Stimulated activated CD4-positive, alpha-beta T cell treated with anti-CD3 and anti-CD28 coated beads, TNF-alpha, amount 100 ng/mL, for 1 hour (primary cell): ENCODE results near the gene HCN3.
"Not testable (repeated sequence)": the region's sequence is repeated elsewhere in the genome, so short reads cannot be mapped to it uniquely, and the experiment has no call there.

Experiments used
- DNase-seq, 3 donors: peaks; one replicate each; pipeline ENCODE4 v3.0.0-alpha.2; 2020; ENCODE audit warnings: low read depth in 3 of 3, low spot score in 1 of 3

Gene HCN3

DNA sequence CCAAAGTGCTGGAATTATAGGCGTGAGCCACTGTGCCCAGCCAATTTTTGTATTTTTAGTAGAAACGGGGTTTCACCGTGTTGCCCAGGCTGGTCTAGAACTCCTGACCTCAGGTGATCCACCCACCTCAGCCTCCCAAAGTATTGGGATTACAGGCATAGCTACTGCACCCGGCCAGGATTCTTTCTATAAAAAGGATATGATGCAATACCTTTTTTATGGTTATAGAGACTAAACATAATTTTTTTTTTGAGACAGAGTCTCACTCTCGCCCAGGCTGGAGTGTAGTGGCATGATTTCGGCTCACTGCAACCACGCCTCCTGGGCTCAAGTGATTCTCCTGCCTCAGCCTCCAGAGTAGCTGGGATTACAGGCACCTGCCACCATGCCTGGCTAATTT is 51.6 kb downstream of the HCN3 start:
- DNase-seq: not testable (repeated sequence)

GRCh38 chr1:155329980-155330598 is 52.8 kb downstream of the HCN3 start:
- no peak for DNase-seq

DNA sequence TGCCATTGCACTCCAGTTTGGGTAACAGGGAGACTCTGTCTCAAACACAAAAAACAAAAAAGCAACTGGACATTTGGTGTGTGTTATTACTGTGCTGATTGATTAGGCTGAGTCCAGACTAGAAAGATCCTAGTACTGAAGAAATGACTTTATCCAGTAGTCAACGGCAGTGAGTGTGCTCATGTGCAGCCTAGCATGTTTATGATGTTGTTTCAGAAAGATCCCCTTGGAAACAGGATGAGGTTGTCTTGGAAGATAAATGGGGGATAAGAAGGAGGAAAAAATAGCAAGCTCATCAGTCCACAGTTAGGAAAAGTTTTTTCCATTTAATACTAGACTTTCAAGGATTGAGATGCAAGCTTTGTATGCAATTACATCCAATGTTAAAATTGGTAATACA is 57.7 kb downstream of the HCN3 start:
- DNase-seq: no peak
